GM19467 (cell line): ENCODE results near the gene RND2.

Experiments
- ATAC-seq: cut with Tn5 transposase; IDR thresholded peaks from one replicate; pipeline ENCODE4 v1.9.1; 2021; ENCODE audit warnings: mild to moderate bottlenecking, moderate library complexity; ENCODE audit not compliant: unreplicated experiment

RND2 gene

DNA sequence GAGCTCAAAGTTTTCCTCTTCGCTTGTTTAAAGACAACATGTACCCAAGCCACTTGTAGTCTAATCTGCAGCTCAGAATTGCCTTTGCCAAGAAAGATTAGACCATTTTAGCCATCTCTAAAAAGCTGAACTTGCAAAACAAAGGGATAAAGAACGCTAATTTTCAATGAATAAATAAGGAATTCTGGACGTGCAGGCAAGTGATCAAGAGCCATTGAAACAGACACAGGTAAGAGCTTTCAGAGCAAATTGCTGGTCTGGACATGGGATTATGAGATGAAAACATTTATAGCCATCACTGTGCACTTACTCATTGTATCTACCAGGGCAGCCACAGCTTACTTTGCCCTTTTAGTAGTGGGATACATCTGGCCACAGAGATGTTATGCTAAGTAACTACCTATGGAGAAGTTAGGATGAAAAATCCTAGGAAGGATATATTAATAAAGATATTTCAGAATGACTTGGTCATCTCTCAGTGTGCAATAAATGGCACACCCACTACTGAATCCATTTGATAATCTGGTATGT, 44.4 kb downstream of the RND2 start:
- no peak for ATAC-seq

DNA sequence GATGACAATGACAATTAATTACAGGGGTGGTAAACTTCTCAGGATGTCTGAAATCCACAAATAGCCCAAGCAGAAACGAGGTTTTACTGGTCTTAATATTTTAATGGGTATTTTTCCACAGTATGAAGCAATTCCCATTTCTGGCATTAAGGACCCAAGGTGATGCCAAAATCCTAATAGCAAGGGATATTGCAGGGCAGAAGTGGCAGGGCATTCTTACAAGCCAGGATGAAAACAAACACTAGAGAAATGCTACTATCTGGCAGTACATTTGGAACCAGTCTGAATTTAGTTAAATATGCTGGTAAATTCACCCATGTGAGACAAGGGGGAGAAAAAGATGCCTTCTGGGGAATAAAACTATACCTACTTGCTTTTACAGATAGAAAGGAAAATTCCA, 45.2 kb downstream of the RND2 start:
- no peak for ATAC-seq

DNA sequence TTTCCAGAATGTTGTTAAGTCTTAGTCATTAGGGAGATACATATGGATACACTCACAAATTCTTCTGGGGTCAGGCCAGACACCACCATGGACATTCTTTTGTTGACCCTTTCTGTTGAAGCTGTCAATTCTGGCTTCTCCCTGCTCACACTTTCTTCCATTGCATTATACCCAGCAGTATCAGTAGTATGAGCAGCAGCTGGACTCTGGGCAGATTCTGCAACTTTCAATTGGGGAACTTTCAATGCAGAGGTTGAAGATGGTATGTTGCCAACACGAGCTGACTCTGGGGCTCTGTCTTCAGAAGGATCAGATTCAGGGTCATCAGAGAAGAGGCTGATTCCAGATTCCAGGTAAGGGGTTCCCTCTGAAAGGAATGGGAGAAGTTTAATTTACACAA, 45.8 kb downstream of the RND2 start:
- no peak for ATAC-seq

DNA sequence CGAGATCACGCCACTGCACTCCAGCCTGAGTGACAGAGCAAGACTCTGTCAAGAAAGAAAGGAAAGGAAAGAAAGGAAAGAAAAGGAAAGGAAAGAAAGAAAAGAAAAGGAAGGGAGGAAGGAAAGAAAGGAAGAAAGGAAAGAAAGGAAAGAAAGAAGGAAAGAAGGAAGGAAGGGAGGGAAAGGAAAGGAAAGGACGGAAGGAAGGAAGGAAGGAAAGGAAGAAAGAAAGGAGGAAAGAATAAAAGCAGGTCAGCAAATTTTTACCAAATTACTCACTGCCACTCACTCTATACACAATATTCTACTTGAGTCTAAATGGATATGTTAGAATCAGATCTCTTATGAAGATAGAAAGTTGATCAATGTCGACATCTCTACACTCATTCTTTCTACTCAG, 49.8 kb downstream of the RND2 start:
- no peak for ATAC-seq

DNA sequence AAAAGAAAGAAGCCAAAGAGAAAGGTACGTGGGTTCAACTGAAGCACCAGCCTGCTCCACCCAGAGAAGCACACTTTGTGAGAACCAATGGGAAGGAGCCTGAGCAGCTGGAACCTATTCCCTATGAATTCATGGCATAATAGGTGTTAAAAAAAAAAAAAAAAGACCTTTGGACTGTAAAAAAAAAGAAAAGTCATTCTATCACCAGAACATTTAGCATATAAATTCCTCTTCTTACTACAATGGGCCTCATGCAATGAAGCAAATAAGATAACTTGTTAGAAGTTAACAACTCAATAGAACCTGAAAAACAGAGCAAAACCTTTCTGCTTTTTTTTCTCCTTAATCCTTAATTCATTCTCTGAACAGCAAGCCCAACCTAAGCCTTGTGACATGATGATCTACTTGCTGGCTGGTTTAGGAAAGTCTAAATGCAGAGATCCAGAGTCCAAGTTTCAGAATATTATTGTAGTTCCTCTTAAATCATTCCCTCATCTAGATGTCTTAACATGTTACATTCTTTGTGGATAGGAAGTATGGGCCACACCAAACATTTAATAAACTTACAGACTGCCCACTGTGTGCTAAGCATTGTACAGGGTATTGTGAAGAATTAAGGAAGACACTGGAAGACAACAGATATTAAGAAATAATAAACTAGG, 54.7 kb downstream of the RND2 start:
- ATAC-seq: no peak
